Activated CD4-positive, alpha-beta memory T cell treated with anti-CD3 and anti-CD28 coated beads for 36 hours (primary cell): ENCODE measurements around the gene SNAI3. TPM values are rescaled to one million over a fixed set of nuclear protein-coding genes. Genes with fewer than 3 reads are reported as not detected.

Experiments used
- CTCF ChIA-PET: fragments of 350-600 bp; sonication (Branson Sonifier 250); formaldehyde crosslinking; loops from one replicate; lab custom pipeline; 2021; ENCODE audit warnings: antibody characterized with exemption, inconsistent platforms; lab: Charles Lee
- POLR2A ChIA-PET: fragments of 350-600 bp; sonication (Branson Sonifier 250); formaldehyde crosslinking; loops from one replicate; lab custom pipeline; 2021; ENCODE audit warnings: antibody characterized with exemption; lab: Charles Lee
- DNase-seq: peaks from one replicate; pipeline ENCODE4 v3.0.0-alpha.2; 2020
- H3K27ac Mint-ChIP-seq: one replicate; pipeline ENCODE4 v1.8.0; 2021; ENCODE audit warnings: mixed read lengths
- H3K27me3 Mint-ChIP-seq: one replicate; pipeline ENCODE4 v1.8.0; 2021; ENCODE audit warnings: mixed read lengths
- H3K36me3 Mint-ChIP-seq: one replicate; pipeline ENCODE4 v1.8.0; 2021; ENCODE audit warnings: mixed read lengths
- H3K4me1 Mint-ChIP-seq: one replicate; pipeline ENCODE4 v1.8.0; 2021; ENCODE audit warnings: low read depth, mixed read lengths
- H3K4me3 Mint-ChIP-seq: one replicate; pipeline ENCODE4 v1.8.0; 2021; ENCODE audit warnings: mild to moderate bottlenecking, mixed read lengths
- H3K9me3 Mint-ChIP-seq: one replicate; pipeline ENCODE4 v1.8.0; 2021; ENCODE audit warnings: mixed read lengths
- intact Hi-C: fragments of 100-400 bp; cut with micrococcal nuclease; formaldehyde crosslinking; loops from one replicate; pipeline ENCODE4 v1.15.1; 2023
- total RNA-seq, 2 experiments: library from RNA; stranded (reverse); gene quantifications; one replicate each; pipeline ENCODE4 v1.2.3, GENCODE V29; 2021

The SNAI3 gene
- total RNA-seq, 2 experiments from 2014 or later: 5.5 to 5.8 TPM

- H3K4me3 Mint-ChIP-seq: no peak overlapping the region
- ChIA-PET POLR2A (no interaction called here), CTCF (interaction anchor here (1.4 kb wide), 1 partner anchor 25 kb away, joined by 10 read pairs; no protein-coding TSS in a partner anchor)
- H3K36me3 Mint-ChIP-seq: peaks cover 2% of the 10 kb centered on the region
- intact Hi-C loops: no loop called here
- no peaks in the 10 kb centered on the region for H3K9me3 Mint-ChIP-seq
- no peaks in the 10 kb centered on the region for H3K27me3 Mint-ChIP-seq
- H3K27ac Mint-ChIP-seq: no peak overlapping the region
- H3K4me1 Mint-ChIP-seq: peaks cover 12% of the 10 kb centered on the region
- no peak for DNase-seq
These were observed 25.5 kb upstream of the SNAI3 start for GRCh38 chr16:88711750-88712340.

- Mint-ChIP-seq H3K4me1 (peaks cover 12% of the 10 kb centered on the region), H3K4me3 (no peak overlapping the region), H3K27me3 (no peaks in the 10 kb centered on the region), H3K9me3 (no peaks in the 10 kb centered on the region), H3K36me3 (peaks cover 2% of the 10 kb centered on the region), H3K27ac (no peak overlapping the region)
- ChIA-PET CTCF (interaction anchor here (1.4 kb wide), 1 partner anchor 27 kb away, joined by 10 read pairs; no protein-coding TSS in a partner anchor), POLR2A (interaction anchor here (0.6 kb wide), 1 partner anchor 92 kb away, joined by 4 read pairs; no protein-coding TSS in a partner anchor)
- DNase-seq: no peak
- intact Hi-C loops: no loop called here
These were observed 24.2 kb upstream of the SNAI3 start for GRCh38 chr16:88710556-88710955.

GRCh38 chr16:88706965-88707826 is 20.9 kb upstream of the SNAI3 start:
- no peaks in the 10 kb centered on the region for H3K27me3 Mint-ChIP-seq
- intact Hi-C loops: loop anchor here (1.0 to 5.0 kb wide), 4 partner anchors 75 to 150 kb away; partner anchors contain the start of genes CDT1, TRAPPC2L and ZC3H18
- H3K27ac Mint-ChIP-seq: peak overlapping the region; percentile 42

GRCh38 chr16:88706229-88706964 is 20.1 kb upstream of the SNAI3 start, which contains the start of the genes CTU2 and RNF166:
TSS of gene CTU2 (plus strand) at chr16:88706503. CDS start at chr16:88706531, 28 bp downstream.
TSS of gene RNF166 (minus strand) at chr16:88706408. CDS start at chr16:88706325, 83 bp downstream.
- Mint-ChIP-seq H3K36me3 (peaks cover 8% of the 10 kb centered on the region), H3K27me3 (no peaks in the 10 kb centered on the region), H3K4me1 (peaks cover 47% of the 10 kb centered on the region), H3K9me3 (no peaks in the 10 kb centered on the region), H3K4me3 (peak within 1 kb of the TSS; percentile 82), H3K27ac (peak within 1 kb of the TSS; percentile 91)
- intact Hi-C loops: loop anchor here (1.0 to 5.0 kb wide), 4 partner anchors 76 to 151 kb away; partner anchors contain the start of genes CDT1, TRAPPC2L and ZC3H18
- POLR2A ChIA-PET: interaction anchor here (1.1 to 4.1 kb wide), 4 partner anchors 11 to 150 kb away, joined by 3 to 16 read pairs (median 4); partner anchors contain the start of genes GALNS and TRAPPC2L
- DNase-seq: peak; percentile 94
- CTCF ChIA-PET: interaction anchor here (3.9 to 5.4 kb wide), 2 partner anchors 20 to 31 kb away, joined by 24 to 36 read pairs; partner anchors contain the start of gene SNAI3

More at GRCh38 chr16:88706965-88707826, 20.9 kb upstream of the SNAI3 start:
- ChIA-PET POLR2A (interaction anchor here (1.1 to 4.1 kb wide), 4 partner anchors 10 to 150 kb away, joined by 3 to 16 read pairs (median 4); partner anchors contain the start of genes GALNS and TRAPPC2L), CTCF (interaction anchor here (0.7 to 3.9 kb wide), 3 partner anchors 30 to 150 kb away, joined by 3 to 24 read pairs (median 4); no protein-coding TSS in a partner anchor)
- Mint-ChIP-seq H3K4me3 (peak overlapping the region; percentile 82), H3K9me3 (no peaks in the 10 kb centered on the region), H3K4me1 (peaks cover 39% of the 10 kb centered on the region), H3K36me3 (peaks cover 8% of the 10 kb centered on the region)
- DNase-seq: no peak

- Mint-ChIP-seq H3K27ac (peak overlapping the region; percentile 91), H3K4me1 (peaks cover 50% of the 10 kb centered on the region), H3K9me3 (no peaks in the 10 kb centered on the region), H3K27me3 (no peaks in the 10 kb centered on the region), H3K36me3 (peaks cover 10% of the 10 kb centered on the region), H3K4me3 (peak overlapping the region; percentile 81)
- ChIA-PET POLR2A (interaction anchor here (1.1 to 4.1 kb wide), 5 partner anchors 12 to 136 kb away, joined by 3 to 16 read pairs (median 5); partner anchors contain the start of gene ZC3H18), CTCF (interaction anchor here (1.0 to 5.4 kb wide), 5 partner anchors 16 to 105 kb away, joined by 3 to 36 read pairs (median 3); partner anchors contain the start of gene SNAI3)
- intact Hi-C loops: loop anchor here (1.0 to 5.0 kb wide), 4 partner anchors 76 to 151 kb away; partner anchors contain the start of genes CDT1, TRAPPC2L and ZC3H18
- peak; percentile 30 for DNase-seq
These were observed 19.5 kb upstream of the SNAI3 start for GRCh38 chr16:88705801-88706228.

GRCh38 chr16:88705076-88705684 is 18.9 kb upstream of the SNAI3 start:
- peaks cover 56% of the 10 kb centered on the region for H3K4me1 Mint-ChIP-seq

GRCh38 chr16:88703486-88704309 is 17.4 kb upstream of the SNAI3 start:
- CTCF ChIA-PET: interaction anchor here (1.2 to 5.4 kb wide), 6 partner anchors 18 to 154 kb away, joined by 3 to 36 read pairs (median 5); partner anchors contain the start of gene SNAI3
- H3K36me3 Mint-ChIP-seq: peaks cover 20% of the 10 kb centered on the region

More at GRCh38 chr16:88705076-88705684, 18.9 kb upstream of the SNAI3 start:
- Mint-ChIP-seq H3K27me3 (no peaks in the 10 kb centered on the region), H3K27ac (peak overlapping the region; percentile 91), H3K9me3 (no peaks in the 10 kb centered on the region), H3K36me3 (peaks cover 12% of the 10 kb centered on the region), H3K4me3 (peak overlapping the region; percentile 81)
- intact Hi-C loops: loop anchor here (5.0 kb wide), 1 partner anchor 97 kb away; the partner anchor contains the start of gene CDT1
- peak; percentile 58 for DNase-seq
- POLR2A ChIA-PET: interaction anchor here (0.6 to 4.1 kb wide), 6 partner anchors 11 to 135 kb away, joined by 3 to 16 read pairs (median 5); partner anchors contain the start of gene ZC3H18
- CTCF ChIA-PET: interaction anchor here (0.5 to 5.4 kb wide), 8 partner anchors 17 to 504 kb away, joined by 3 to 36 read pairs (median 3); partner anchors contain the start of genes PIEZO1 and SNAI3

GRCh38 chr16:88702371-88703210 is 16.3 kb upstream of the SNAI3 start:
- ChIA-PET CTCF (interaction anchor here (0.9 to 5.4 kb wide), 6 partner anchors 16 to 155 kb away, joined by 3 to 36 read pairs (median 4); partner anchors contain the start of genes SNAI3 and ZC3H18), POLR2A (interaction anchor here (0.7 to 5.3 kb wide), 11 partner anchors 11 to 996 kb away, joined by 3 to 28 read pairs (median 5); partner anchors contain the start of genes APRT and MVD)
- peak; percentile 43 for DNase-seq
- intact Hi-C loops: loop anchor here (5.0 kb wide), 2 partner anchors 45 to 245 kb away; no protein-coding TSS in a partner anchor
- Mint-ChIP-seq H3K9me3 (no peaks in the 10 kb centered on the region), H3K4me1 (peaks cover 71% of the 10 kb centered on the region), H3K27ac (peak overlapping the region; percentile 91), H3K4me3 (peak overlapping the region; percentile 81), H3K27me3 (no peaks in the 10 kb centered on the region), H3K36me3 (peaks cover 28% of the 10 kb centered on the region)

More at GRCh38 chr16:88703486-88704309, 17.4 kb upstream of the SNAI3 start:
- intact Hi-C loops: loop anchor here (5.0 kb wide), 2 partner anchors 44 to 246 kb away; no protein-coding TSS in a partner anchor
- peak; percentile 86 for DNase-seq
- H3K27ac Mint-ChIP-seq: peak overlapping the region; percentile 91
- no peaks in the 10 kb centered on the region for H3K27me3 Mint-ChIP-seq
- POLR2A ChIA-PET: interaction anchor here (0.5 to 5.3 kb wide), 10 partner anchors 12 to 1399 kb away, joined by 3 to 28 read pairs (median 4); partner anchors contain the start of gene APRT
- no peaks in the 10 kb centered on the region for H3K9me3 Mint-ChIP-seq
- peak overlapping the region; percentile 81 for H3K4me3 Mint-ChIP-seq
- H3K4me1 Mint-ChIP-seq: peaks cover 64% of the 10 kb centered on the region
